Cardiac fibroblast (primary cell): ENCODE data around the gene DBF4B.

ENCODE experiments used
- DNase-seq, 2 donors: peaks; one replicate each; pipeline versions ENCODE4 v3.0.0 to v3.0.0-alpha.2; 2010; ENCODE audit warnings: low read depth in 2 of 2
- H3K4me3 ChIP-seq, 2 donors: replicated peaks in 1 of 2; 1 replicate in 1 of 2; 2 replicates in 1 of 2; pipeline ENCODE4 v1.5.1; 2011; ENCODE audit warnings: low read depth in 2 of 2, low read length in 2 of 2, mild to moderate bottlenecking in 2 of 2, moderate library complexity in 1 of 2
- TF ChIP-seq, protein P1 (sequence below): IDR thresholded peaks from one replicate; pipeline ENCODE4 v1.5.1; 2011; ENCODE audit warnings: low read depth, mild to moderate bottlenecking, low read length, inconsistent platforms

Gene DBF4B

DNA sequence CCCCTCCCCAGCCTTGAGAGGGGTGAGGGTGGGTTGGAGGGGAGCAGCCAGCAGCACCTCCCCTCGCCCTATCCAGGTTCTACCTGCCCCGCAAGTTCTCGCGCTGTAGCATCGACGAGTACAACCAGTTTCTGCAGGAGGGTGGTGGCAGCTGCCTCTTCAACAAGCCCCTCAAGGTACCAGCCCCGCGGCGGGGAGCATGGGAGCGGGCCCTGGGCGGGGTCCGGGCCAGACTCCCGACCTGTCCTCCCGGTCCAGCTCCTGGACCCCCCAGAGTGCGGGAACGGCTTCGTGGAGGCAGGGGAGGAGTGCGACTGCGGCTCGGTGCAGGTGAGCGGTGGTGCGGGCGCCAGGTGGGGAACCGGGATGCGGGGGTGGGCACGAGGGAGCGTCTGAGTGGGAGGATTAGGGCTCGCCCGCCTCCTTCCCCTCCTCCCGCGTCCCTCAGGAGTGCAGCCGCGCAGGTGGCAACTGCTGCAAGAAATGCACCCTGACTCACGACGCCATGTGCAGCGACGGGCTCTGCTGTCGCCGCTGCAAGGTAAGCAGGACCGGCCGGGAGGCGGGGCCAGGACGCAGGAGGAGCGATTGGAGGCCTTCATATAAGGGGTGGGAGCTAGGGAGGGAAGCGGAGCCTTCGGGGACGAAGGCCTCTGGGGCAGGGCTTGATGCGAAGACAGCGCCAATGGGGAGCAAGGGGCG, 66.8 kb downstream of the DBF4B start:
- DNase-seq, result peak; percentile 98
- peak overlapping the region; percentile 66 to 75 for H3K4me3 ChIP-seq
- TF ChIP-seq, protein P1, sequence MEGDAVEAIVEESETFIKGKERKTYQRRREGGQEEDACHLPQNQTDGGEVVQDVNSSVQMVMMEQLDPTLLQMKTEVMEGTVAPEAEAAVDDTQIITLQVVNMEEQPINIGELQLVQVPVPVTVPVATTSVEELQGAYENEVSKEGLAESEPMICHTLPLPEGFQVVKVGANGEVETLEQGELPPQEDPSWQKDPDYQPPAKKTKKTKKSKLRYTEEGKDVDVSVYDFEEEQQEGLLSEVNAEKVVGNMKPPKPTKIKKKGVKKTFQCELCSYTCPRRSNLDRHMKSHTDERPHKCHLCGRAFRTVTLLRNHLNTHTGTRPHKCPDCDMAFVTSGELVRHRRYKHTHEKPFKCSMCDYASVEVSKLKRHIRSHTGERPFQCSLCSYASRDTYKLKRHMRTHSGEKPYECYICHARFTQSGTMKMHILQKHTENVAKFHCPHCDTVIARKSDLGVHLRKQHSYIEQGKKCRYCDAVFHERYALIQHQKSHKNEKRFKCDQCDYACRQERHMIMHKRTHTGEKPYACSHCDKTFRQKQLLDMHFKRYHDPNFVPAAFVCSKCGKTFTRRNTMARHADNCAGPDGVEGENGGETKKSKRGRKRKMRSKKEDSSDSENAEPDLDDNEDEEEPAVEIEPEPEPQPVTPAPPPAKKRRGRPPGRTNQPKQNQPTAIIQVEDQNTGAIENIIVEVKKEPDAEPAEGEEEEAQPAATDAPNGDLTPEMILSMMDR, result no peak

DNA sequence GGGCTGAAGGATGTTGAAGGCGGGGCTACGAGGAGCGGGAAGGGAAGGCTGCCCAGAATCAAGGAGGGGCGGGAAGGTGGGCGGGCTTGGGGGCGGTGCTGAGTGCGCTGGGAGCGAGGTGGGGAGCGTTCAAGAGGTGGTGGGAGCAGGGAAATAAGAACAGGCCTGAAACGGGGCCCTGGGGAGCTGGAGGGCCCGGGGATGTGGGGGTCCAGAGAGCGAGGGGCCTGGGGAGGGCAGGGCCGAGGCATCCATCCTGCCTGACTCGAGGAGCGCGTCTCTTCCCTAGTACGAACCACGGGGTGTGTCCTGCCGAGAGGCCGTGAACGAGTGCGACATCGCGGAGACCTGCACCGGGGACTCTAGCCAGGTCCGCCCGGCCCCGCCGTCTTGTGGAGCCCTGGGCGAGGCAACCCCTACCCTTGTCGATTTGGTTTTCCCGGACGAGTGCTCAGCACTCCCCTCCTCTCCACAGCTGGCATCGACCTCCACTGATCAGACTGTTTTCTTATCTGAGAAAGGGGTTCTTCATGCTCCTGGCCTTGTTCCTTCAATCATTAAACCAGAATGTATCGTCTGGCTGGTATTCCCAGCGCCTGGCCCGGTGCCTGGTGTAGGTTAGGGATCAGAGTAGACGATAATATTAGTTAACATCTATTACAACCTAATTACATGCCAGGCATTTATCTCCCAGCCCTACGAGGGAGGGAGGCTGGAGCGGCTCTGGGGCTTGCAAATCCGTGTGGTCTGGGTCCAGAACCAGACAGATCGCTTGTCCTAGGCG, 67.6 kb downstream of the DBF4B start:
- H3K4me3 ChIP-seq, result peak overlapping the region; percentile 66 to 75
- TF ChIP-seq, protein P1, result no peak
- no peak for DNase-seq

DNA sequence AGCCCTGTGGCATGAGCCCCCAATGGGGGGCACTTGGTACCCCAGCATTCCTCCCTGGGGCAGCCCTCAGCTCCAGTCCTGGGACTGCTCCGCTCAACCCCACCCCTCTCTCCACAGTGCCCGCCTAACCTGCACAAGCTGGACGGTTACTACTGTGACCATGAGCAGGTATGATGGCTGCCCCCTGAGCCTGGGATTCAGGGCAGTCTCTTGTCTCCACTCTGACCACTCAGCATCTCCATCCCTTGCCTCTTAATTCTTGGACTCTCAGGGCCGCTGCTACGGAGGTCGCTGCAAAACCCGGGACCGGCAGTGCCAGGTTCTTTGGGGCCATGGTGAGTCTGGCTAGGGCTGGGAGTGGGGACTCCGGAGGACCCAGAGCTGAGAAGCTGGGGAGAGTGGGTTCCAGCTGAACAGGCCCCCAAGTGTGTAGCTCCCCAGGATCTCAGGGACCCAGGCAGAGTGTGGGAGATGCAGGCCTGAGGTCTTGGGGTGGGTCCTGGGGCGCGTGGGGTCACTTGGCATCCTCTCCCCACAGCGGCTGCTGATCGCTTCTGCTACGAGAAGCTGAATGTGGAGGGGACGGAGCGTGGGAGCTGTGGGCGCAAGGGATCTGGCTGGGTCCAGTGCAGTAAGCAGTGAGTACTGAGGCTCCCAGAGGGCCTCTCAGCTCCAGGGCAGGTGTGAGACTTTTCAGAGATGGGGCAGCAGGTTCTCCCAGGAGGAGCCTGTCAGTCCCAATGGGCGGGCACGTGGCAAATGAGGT, 68.3 kb downstream of the DBF4B start:
- H3K4me3 ChIP-seq, result no peak overlapping the region
- TF ChIP-seq, protein P1, result no peak
- DNase-seq, result no peak

DNA sequence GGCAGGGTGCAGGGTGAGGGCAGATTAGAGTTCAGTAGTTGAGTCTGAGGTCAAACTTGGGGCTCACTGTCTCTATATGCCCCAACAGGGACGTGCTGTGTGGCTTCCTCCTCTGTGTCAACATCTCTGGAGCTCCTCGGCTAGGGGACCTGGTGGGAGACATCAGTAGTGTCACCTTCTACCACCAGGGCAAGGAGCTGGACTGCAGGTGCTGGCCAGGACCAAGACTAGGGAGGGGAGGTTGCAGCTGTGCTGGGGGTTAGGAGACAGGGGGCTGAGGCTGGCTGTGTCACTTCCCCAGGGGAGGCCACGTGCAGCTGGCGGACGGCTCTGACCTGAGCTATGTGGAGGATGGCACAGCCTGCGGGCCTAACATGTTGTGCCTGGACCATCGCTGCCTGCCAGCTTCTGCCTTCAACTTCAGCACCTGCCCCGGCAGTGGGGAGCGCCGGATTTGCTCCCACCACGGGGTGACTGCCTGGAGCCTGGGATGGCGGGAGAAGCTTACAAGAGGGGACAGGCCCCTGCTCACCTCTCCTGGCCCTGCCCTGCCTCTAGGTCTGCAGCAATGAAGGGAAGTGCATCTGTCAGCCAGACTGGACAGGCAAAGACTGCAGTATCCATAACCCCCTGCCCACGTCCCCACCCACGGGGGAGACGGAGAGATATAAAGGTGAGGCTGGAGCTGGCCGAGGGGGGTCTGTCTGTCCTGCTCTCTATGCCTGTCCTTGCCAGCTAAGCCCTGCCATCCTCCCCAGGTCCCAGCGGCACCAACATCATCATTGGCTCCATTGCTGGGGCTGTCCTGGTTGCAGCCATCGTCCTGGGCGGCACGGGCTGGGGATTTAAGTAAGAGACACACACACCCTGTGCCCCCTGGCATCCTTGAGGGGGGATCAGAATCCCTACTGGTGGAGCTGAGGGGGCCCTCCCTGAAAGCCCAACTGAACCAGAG, 69.2 kb downstream of the DBF4B start:
- TF ChIP-seq, protein P1, result no peak
- no peak overlapping the region for H3K4me3 ChIP-seq
- no peak for DNase-seq

DNA sequence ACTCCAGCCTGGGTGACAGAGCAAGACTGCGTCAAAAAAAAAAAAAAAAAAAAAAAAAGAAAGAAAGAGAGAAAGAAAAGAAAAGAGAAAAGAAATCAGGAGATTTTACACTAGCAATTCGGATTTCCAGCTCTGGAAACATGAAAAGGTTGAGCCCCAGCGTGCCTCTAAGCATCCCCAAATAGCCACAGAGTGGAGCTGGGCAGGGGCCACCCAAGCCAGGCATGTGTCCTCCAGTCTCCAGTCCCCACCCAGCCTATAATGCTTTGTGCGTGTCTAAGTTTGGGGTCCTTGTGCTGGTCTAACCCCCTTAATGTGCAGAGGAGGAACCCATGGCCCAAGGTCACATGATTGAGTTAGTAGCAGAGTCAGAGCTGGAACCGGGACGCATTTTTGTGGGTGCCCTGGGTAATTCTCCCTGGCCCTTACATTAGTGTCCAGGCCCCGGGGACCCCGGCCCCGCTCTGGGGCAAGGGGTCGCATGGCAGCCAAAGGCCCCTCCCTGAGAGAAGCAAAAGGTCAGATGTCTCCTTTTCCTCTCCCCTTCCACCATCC, 70.3 kb downstream of the DBF4B start:
- TF ChIP-seq, protein P1, result no peak
- peak overlapping the region; percentile 53 to 57 for H3K4me3 ChIP-seq
- no peak for DNase-seq
